Ovary (tissue), 9 donors: Measurements from ENCODE around the gene DTWD2. TPM values are rescaled to one million over a fixed set of nuclear protein-coding genes. Genes with fewer than 3 reads are reported as not detected.

Experiments
- DNase-seq, 5 donors: peaks; one replicate each; pipeline ENCODE4 v3.0.0-alpha.2; 2019 to 2020
- H3K27ac ChIP-seq, 2 donors: fragments of 200-600 bp; one replicate each; pipeline versions ENCODE4 v1.5.1 to v1.8.0; 2019 to 2022
- H3K27me3 ChIP-seq: fragments of 200-600 bp; one replicate; pipeline ENCODE4 v1.8.0; 2022
- H3K36me3 ChIP-seq: fragments of 200-600 bp; sonication (generic); one replicate; pipeline ENCODE4 v1.5.1; 2019
- H3K4me1 ChIP-seq: one replicate; pipeline ENCODE4 v1.8.1; 2013; ENCODE audit warnings: mild to moderate bottlenecking, moderate library complexity; ENCODE audit not compliant: insufficient read depth
- H3K4me3 ChIP-seq: fragments of 200-600 bp; sonication (generic); one replicate; pipeline ENCODE4 v1.5.1; 2017
- H3K9me3 ChIP-seq, 2 donors: fragments of 200-600 bp in 1 of 2; sonication (generic) in 1 of 2; one replicate each; pipeline versions ENCODE4 v1.5.1 to v1.8.1; 2013 to 2019; ENCODE audit warnings: mild to moderate bottlenecking in 1 of 2, moderate library complexity in 1 of 2
- EP300 ChIP-seq: sonication (generic); formaldehyde crosslinking; IDR thresholded peaks from one replicate; pipeline ENCODE4 v1.6.1; 2017; ENCODE audit warnings: antibody characterized with exemption
- POLR2A ChIP-seq: fragments of 450-650 bp; IDR thresholded peaks from one replicate; pipeline ENCODE4 v1.6.1; 2017; ENCODE audit warnings: antibody characterized with exemption, mild to moderate bottlenecking, moderate library complexity
- WGBS, 3 donors: extraction: QIAGEN DNeasy Blood & Tissue Kit in 1 of 3; methylation state at CpG; one replicate each; pipeline versions ENCODE4 v1.1.5 to v1.1.7; 2013 to 2017; 5-methylcytosine and 5-hydroxymethylcytosine counted together
- intact Hi-C, 4 donors: fragments of 100-400 bp; cut with DNase I; formaldehyde crosslinking; loops; one replicate each; pipeline versions ENCODE4 v1.11.0 to v1.15.1; 2022 to 2023
- polyA plus RNA-seq, 2 donors: library from polyadenylated mRNA; stranded (reverse); fragments of 200-250 nt in 1 of 2; fragments of 350-450 nt in 1 of 2; fragmentation: Illumina TruSeq in 1 of 2; extraction: RNeasy Lipid Tissue Mini Kit (QIAGEN cat#74804) in 1 of 2; gene quantifications; one replicate each; pipeline ENCODE4 v1.2.3, GENCODE V29; 2013 to 2014
- total RNA-seq, 7 donors: library from RNA; depleted of rRNA in 2 of 7; stranded (reverse); fragments of >200 nt in 2 of 7; fragmentation: NEBNext Ultra II Directional in 3 of 7; extraction: Animal tissue kit (Norgen Biotek cat#: 25700) in 3 of 7; gene quantifications; one replicate each; pipeline versions ENCODE4 v1.1.0 to v1.2.4, GENCODE V29; 2016 to 2023
- TF ChIP-seq, protein P1 (sequence below), 3 donors: fragments of 450-650 bp in 2 of 3; fragments of 200-600 bp in 1 of 3; IDR thresholded peaks; one replicate each; pipeline versions ENCODE4 v1.5.1 to v1.8.0; 2016 to 2022; ENCODE audit warnings: antibody characterized with exemption in 3 of 3, mild to moderate bottlenecking in 1 of 3
- donor health status: DM: no; HTN: no; CAD: no; lungs with moderate emphysema.
- donor health status: DM: no; HTN: no; CAD: no.
- donor health status: Bipolar disorder and iron deficiency.
- donor health status: DM: yes; HTN: yes; CAD: no.
- donor health status: DM: no; HTN: no; CAD: no.
- donor health status: DM: yes; HTN: yes; CAD: no.

Gene DTWD2
- total and polyA plus RNA-seq, 9 donors = 1.5 to 12.5 (median 5.3) TPM

DNA sequence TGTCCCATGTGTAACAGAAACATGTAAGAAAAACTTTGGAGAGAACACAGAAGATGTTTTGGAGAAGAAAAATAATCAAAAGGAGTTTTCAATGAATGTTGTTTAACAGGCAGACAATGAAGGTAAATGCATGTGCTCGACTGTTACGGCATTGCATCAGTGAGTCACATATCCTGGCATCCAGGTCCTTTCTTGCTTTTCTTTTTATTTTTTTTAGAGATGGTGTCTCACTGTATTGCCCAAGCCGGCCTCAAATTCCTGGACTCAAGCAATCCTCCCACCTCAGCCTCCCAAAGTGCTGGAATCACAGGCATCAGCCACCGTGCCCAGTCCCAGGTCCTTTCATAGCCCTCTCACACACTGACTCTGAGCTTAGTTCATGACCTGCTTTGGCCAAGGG lies 181.8 kb downstream of the DTWD2 start:
- TF ChIP-seq POLR2A = no peak
- Histone ChIP-seq H3K9me3 (no peaks in the 10 kb centered on the region), H3K4me1 (no peaks in the 10 kb centered on the region), H3K27ac (no peak overlapping the region), H3K4me3 (no peak overlapping the region), H3K27me3 (no peaks in the 10 kb centered on the region), H3K36me3 (no peaks in the 10 kb centered on the region)
- WGBS, 3 donors = 90 to 95% (median 95%) methylated on average over 4 of the region's 4 CpGs
- DNase-seq = no peak
- intact Hi-C loops = no loop called here

DNA sequence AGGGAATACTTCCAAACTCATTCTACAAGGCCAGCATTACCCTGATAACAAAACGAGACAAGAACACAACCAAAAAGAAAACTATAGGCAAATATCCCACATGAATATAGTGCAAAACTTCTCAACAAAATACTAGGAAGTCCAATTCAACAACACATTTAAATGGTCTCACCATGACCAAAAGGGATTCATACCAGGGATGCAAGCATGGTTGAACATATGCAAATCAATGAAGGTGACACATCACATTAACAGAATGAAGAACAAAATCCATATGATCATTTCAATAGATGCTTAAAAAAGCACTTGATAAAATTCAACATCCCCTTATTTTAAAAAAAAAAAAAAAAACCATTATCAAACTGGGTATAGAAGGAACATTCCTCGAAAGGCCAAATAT lies 186.0 kb downstream of the DTWD2 start:
- Histone ChIP-seq H3K36me3 (no peaks in the 10 kb centered on the region), H3K27me3 (no peaks in the 10 kb centered on the region), H3K4me3 (no peak overlapping the region), H3K27ac (no peak overlapping the region), H3K9me3 (no peaks in the 10 kb centered on the region), H3K4me1 (no peaks in the 10 kb centered on the region)
- no peak for DNase-seq
- 70 to 80% (median 78%) methylated on average over 2 of the region's 2 CpGs for WGBS, 3 donors
- intact Hi-C loops = no loop called here
- TF ChIP-seq, protein P1, sequence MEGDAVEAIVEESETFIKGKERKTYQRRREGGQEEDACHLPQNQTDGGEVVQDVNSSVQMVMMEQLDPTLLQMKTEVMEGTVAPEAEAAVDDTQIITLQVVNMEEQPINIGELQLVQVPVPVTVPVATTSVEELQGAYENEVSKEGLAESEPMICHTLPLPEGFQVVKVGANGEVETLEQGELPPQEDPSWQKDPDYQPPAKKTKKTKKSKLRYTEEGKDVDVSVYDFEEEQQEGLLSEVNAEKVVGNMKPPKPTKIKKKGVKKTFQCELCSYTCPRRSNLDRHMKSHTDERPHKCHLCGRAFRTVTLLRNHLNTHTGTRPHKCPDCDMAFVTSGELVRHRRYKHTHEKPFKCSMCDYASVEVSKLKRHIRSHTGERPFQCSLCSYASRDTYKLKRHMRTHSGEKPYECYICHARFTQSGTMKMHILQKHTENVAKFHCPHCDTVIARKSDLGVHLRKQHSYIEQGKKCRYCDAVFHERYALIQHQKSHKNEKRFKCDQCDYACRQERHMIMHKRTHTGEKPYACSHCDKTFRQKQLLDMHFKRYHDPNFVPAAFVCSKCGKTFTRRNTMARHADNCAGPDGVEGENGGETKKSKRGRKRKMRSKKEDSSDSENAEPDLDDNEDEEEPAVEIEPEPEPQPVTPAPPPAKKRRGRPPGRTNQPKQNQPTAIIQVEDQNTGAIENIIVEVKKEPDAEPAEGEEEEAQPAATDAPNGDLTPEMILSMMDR (IDR thresholded peaks at IDR 0.05) = no peak
- TF ChIP-seq EP300 (no peak), POLR2A (no peak)

DNA sequence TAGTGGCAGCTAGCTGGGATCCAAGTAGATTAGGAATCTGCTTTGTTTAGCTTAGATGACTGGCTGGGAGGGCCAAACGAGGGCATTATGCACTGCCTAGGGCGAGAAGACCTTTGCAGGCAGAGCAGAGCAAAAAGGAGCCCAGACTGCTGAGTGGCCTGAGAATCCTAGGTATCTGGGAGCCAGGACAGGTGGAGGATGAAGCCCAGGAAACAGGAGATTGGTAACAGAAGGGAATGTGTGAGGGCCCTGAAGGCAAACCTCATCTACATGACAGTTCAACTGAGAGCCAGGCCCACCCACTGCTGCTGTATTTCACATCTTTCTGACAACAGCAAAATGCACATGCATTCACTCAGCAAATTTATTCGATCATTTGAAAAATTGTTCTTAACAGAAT lies 192.3 kb downstream of the DTWD2 start:
- H3K27me3 ChIP-seq = no peaks in the 10 kb centered on the region
- H3K27ac ChIP-seq = no peak overlapping the region
- H3K4me3 ChIP-seq = no peak overlapping the region
- H3K9me3 ChIP-seq = no peaks in the 10 kb centered on the region
- intact Hi-C loops = no loop called here
- peaks cover 3% of the 10 kb centered on the region for H3K4me1 ChIP-seq
- WGBS, 3 donors = 88 to 94% (median 94%) methylated on average over 3 of the region's 3 CpGs
- no peaks in the 10 kb centered on the region for H3K36me3 ChIP-seq
- TF ChIP-seq EP300 (no peak), POLR2A (no peak)
- no peak for DNase-seq

DNA sequence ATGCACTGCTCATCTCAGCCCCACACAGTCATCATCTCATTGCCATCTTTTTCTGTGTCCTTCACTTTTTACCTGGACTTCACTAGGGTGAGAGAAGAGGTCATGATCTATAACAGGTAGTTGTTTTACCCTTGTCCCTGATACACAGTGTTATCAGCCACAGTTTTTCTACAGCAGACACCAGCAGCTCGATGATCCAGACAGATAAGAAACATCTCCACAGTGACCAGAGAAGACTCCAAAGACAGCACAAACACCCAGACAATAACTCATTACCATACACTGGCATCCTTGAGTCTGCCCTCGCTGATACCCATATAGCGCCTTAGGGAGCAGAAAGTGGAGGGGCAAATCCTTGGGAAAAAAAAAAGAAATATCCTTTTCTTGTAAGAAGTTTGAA lies 194.1 kb downstream of the DTWD2 start:
- intact Hi-C loops = no loop called here
- TF ChIP-seq, protein P1 (IDR thresholded peaks at IDR 0.05) = no peak
- TF ChIP-seq EP300 (no peak), POLR2A (no peak)
- WGBS, 3 donors = 95 to 99% (median 96%) methylated on average over 3 of the region's 3 CpGs

DNA sequence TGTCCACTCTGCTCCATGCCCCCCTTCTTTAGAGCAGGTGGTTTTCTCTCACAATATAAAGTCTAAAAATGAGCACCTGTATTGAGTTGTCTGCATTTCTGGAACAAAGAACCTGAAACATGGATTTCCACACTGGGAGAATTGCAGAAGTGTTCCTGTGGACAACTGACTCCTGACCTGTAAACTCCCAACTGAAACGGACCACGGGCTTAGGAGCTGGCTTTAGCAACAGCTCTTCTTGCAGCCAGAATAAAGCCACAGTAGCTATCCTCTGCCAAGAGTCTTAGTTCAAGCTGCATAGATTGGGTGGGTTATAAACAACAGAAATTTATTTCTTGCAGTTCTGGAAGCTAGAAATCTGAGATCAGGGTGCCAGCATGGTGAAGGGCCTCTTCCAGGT lies 194.7 kb downstream of the DTWD2 start:
- H3K4me3 ChIP-seq = no peak overlapping the region

More for the DNA sequence above, 194.1 kb downstream of the DTWD2 start:
- Histone ChIP-seq H3K27ac (no peak overlapping the region), H3K4me3 (no peak overlapping the region), H3K36me3 (no peaks in the 10 kb centered on the region), H3K9me3 (no peaks in the 10 kb centered on the region), H3K4me1 (peaks cover 5% of the 10 kb centered on the region), H3K27me3 (no peaks in the 10 kb centered on the region)
- no peak for DNase-seq

More for the DNA sequence above, 194.7 kb downstream of the DTWD2 start:
- DNase-seq = no peak
- Histone ChIP-seq H3K4me1 (peaks cover 5% of the 10 kb centered on the region), H3K27me3 (no peaks in the 10 kb centered on the region), H3K27ac (no peak overlapping the region), H3K36me3 (no peaks in the 10 kb centered on the region), H3K9me3 (no peaks in the 10 kb centered on the region)
- TF ChIP-seq POLR2A (no peak), EP300 (no peak)
- TF ChIP-seq, protein P1 (IDR thresholded peaks at IDR 0.05) = no peak
- intact Hi-C loops = no loop called here
- 4 to 21% (median 14%) methylated on average over 2 of the region's 2 CpGs for WGBS, 3 donors
